GM19463 (cell line): ENCODE measurements around the gene ACSS1.
"Not testable (repeated sequence)": the region's sequence is repeated elsewhere in the genome, so short reads cannot be mapped to it uniquely, and the experiment has no call there.

Source experiments
- ATAC-seq: cut with Tn5 transposase; IDR thresholded peaks from one replicate; pipeline ENCODE4 v1.9.1; 2021; ENCODE audit warnings: mild to moderate bottlenecking, moderate library complexity; ENCODE audit not compliant: unreplicated experiment

The ACSS1 gene

DNA sequence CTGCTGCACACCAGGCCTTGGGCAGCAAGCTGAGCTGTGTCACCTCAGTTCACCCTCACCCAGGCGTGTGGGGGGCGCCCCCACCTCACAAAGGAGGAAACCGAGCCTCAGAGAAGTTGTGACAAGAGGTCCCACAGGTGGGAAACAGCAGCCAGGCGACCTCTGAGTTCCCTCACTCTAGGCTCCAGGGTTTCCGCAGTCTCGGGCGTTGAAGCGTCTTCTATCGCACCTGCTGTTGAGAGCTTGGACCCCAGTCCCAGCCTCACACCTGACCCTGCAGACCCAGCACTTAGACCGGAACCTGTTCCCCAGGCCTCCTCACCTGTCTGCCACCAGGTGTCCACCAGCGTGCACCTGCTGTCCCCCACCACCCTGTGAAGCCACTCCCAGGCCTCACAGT is 43.1 kb downstream of the ACSS1 start:
- ATAC-seq, result no peak

GRCh38 chr20:25013478-25014380 is 44.2 kb downstream of the ACSS1 start:
- ATAC-seq, result no peak

DNA sequence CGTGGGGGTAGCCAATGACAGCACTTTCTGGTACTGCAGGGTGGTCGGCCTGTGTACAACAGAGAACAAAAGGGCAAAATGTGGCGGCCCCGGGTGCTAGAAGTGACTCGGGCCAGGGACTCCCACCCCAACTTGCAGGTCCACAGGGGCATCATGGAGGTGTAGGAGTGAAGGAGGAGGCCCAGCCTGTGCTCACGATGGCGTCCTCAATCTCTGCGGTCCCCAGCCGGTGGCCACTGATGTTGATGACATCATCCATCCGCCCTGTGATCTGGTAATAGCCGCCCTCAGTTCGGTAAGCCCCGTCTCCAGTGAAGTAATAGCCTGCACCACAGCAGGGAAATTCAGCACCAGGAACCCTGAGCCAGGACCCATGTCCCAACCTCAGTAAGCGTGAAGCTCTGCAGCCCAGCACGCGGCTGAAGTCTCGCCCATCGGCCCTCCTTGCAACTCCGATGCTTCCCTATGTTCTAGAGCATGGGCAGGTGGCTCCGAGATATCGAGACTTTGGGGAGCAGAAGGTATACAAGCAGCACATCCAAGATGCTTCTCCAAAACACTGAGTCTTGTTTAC is 45.2 kb downstream of the ACSS1 start:
- no peak for ATAC-seq

DNA sequence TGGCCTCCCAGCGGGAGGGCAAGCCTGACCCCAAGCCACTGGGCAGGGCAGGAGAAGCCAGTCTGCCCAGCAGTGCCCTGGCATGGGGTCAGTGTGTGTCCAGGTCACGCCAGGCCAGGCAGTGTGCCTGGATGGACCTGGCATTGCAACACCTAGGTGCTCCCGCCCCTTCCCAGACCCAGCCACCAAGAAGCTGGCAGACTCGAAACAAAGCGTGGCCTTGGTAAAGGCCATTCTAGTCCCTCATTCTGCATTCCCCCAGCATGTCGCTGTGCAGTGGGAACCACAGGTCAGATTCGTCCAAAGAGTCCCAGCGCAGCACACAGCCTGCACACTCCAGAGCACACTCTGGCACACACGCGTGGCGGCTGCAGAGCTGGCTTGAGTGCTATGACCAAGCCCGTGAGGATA is 46.1 kb downstream of the ACSS1 start:
- ATAC-seq, result no peak

- ATAC-seq, result no peak
Observed at GRCh38 chr20:25011261-25011660, 46.7 kb downstream of the ACSS1 start.

DNA sequence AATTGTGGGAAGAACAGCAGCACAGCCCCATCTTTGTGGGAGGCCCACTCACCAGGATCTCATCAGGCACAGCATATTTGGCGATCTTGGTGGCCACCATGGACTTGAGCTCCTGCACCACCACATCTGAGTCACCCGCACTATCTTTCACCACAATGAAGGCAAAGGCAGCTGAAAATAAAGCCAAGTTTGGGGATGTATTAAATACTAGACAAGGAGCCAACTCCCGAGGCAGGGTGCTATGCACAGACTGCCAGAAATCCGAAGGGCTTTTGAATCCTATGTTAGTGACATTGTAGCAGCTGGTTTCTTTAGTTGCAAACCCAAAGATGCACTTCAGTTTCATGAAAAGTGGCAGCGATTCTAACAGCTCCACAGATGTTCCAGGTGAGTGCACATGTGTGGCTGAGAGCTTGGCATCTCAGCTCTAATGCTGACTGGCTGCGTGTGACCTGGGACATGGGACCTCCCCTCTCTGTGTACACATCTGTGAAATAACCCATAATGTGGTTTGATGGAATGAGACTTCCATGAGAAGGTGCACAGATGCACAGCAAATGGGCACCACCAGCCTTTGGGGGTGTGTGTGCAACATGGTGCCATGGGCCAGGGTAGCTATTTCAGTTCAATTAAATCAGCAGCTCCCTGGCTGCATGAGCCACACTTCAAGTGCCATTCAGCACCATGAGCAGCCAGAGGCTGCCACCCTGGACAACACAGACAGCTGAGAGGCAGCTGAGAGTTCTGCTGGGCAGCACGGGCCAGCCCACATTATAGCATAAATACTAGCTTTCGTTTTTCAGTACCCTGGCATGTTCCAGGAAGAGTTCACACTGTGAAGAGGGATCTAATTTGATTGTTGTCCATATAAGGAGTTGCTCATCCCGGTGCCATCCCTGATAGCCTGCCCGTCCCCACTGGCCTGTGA is 48.5 kb downstream of the ACSS1 start:
- no peak for ATAC-seq

- ATAC-seq, result no peak
Observed at GRCh38 chr20:25008388-25009217, 49.3 kb downstream of the ACSS1 start.

DNA sequence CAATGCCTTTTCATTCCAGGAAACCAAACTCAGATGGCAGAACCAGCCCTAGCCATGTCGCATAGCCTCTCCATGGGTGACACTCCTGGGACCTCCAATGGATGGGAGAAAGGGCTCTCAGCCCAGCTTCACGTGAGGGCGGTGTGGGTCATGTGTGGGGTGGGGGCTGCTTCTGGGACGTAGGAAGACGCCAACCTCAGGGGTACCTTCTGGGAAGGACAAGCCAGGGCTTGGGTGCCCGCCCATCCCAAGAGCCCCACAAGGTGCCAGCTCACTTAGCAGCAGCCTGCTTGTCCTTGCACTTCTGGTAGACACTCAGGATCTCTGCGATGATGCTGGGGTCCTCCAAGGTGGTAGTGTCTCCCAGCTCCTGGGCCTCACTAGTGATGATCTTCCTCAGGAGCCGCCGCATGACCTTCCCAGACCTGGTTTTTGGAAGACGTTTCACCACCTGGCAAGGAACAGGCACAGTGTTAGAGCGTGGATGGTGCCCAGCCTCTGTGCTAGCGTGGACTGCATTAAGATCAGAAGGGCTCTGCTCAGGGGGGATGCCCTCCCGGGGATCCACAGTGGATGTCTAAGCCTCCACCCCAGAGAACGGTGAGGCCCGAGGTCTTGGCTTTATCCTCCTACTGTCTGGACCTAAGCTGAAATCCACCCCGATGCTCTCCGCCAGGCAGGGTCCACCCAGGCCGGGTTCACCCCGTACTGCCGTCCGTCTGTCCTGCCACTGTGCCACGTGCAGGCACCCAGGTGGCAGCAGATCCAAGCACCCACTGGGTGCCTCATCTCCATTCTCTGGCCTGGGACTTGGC is 50.2 kb downstream of the ACSS1 start:
- no peak for ATAC-seq

- ATAC-seq, result no peak
Observed at GRCh38 chr20:25006431-25007167, 51.3 kb downstream of the ACSS1 start.

DNA sequence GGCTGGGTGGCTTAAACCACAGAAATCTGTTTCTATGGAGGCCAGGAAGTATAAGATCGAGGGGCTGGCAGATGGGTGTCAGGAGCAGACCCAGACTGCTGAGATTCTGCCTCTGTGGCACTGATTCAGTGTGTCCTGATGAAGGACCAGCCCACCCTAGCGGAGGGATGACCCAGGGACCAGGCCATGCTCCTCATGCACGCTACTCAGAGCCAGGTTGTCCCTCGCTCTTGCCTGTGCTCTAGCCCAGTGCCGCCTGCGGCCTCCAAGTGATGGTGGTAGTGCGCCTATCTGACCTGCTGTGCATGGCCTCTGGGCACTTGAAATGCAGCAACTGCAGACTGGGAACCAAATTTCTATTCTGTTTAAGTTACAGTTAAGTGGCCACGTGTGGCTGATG is 52.3 kb downstream of the ACSS1 start:
- ATAC-seq, result no peak

GRCh38 chr20:25005220-25005619 is 52.7 kb downstream of the ACSS1 start:
- ATAC-seq, result no peak

DNA sequence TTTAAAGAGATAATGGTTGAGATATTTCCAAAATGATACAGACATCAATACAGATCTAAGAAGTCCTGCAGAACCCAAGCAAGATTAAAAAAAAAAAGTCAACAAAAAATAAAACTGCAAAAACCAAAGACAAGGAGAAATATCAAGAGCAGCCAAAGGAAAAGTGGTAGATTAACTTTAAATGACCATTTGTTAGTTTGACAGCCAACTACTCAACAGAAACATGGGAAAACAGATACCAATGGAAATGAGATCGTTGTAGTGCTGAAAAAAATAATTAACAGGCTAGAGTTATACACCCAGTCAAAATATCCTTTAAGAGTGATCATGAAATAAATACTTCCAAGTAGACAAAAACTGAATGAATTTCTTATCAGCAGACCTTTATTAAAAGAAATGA is 54.9 kb downstream of the ACSS1 start:
- ATAC-seq, result no peak

DNA sequence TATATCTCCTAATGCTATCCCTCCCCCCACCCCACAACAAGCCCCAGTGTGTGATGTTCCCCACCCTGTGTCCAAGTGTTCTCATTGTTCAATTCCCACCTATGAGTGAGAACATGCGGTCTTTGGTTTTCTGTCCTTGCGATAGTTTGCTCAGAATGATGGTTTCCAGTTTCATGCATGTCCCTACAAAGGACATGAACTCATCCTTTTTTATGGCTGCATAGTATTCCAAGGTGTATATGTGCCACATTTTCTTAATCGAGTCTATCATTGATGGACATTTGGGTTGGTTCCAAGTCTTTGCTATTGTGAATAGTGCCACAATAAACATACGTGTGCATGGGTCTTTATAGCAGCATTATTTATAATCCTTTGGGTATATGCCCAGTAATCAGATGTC is 56.6 kb downstream of the ACSS1 start:
- not testable (repeated sequence) for ATAC-seq

- no peak for ATAC-seq
Observed at GRCh38 chr20:25000268-25000801, 57.6 kb downstream of the ACSS1 start.

GRCh38 chr20:24999568-24999967 is 58.4 kb downstream of the ACSS1 start:
- ATAC-seq, result no peak

DNA sequence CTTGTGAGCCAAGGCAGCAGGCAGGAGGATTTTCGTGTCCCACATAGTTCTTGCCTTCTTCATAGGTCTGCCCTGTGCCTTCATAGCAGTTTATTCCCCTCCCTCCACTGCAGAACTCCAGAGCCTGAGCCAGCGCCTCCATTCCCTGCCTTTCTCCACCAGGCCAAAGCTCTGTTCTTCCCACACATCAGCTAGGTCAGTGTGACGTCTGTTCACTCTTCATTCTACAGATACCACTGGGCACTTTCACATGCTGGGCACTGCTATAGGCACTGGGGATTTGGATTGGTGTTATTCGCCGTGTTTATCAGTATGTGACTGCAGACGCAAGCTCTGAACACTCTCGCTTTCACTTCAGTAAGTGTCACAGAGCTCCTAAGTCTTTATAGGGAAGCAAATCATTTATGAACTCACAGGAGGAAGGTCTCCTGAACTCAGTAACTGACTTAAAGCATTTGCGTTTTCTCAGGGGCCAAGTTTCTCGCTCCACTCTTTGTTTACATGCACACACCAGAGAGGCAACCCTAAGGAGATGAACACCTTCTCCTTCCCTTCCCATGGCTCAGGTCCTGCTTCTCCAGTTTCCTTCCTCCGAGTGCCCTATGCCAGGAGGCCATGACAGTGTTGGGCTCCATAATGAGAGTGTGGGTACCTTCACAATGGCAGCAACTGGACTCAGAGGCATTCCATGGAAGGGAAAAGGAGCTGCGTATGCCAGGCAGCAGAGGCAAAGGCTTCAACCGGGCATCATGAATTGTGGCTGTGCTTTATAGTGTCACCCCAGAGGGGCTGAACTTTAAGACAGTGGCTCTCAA is 59.1 kb downstream of the ACSS1 start:
- ATAC-seq, result no peak

DNA sequence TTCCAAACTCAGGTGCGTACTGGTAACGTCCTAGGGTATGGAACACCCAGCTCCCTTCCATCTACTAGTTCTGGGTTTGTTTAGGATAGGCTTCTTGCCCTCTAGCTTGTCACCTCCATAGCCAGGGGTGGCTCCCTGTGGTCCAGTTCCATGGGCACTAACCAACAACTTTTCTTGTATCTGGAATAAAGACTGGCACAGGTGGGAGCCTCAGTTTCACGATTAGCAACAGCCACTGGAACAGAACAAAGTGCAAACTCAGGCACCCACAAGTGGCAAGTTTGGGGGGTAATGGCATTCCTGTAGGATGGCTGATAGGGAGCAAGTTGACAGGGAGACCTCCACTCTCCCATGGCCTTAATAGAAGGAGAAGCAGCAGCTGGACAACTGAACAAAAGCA is 59.8 kb downstream of the ACSS1 start:
- no peak for ATAC-seq
